OCI-LY3 (cell line): Measurements from ENCODE around the gene WDR91.

Source experiments
- CTCF ChIP-seq: fragments of 200-600, 300-600 bp; sonication (generic); IDR thresholded peaks from 2 replicates; pipeline ENCODE4 v1.5.1; 2014; ENCODE audit warnings: antibody characterized with exemption, low read length, low read depth
- EZH2phosphoT487 ChIP-seq: fragments of 200-600 bp; shearing (Covaris generic); IDR thresholded peaks from 2 replicates; pipeline ENCODE4 v1.6.1; 2018; ENCODE audit warnings: antibody characterized with exemption, mixed run types, low read depth

GRCh38 chr7:135186261-135186540, 25.1 kb downstream of the WDR91 start:
- TF ChIP-seq CTCF (no peak), EZH2phosphoT487 (no peak)
